NCI-H146 treated with DMSO at 0.1 percent for 48 hours (cell line): ENCODE results near the gene PRKCH.
"Not testable (repeated sequence)": the region's sequence is repeated elsewhere in the genome, so short reads cannot be mapped to it uniquely, and the experiment has no call there.

Source experiments
- DNase-seq: peaks from one replicate; lab custom pipeline; 2025; ENCODE audit not compliant: unreplicated experiment; lab: John Stamatoyannopoulos, UW

Gene PRKCH

GRCh38 chr14:61304688-61305087 lies 16.7 kb upstream of the PRKCH start:
- DNase-seq, result no peak

GRCh38 chr14:61308198-61308597 lies 13.2 kb upstream of the PRKCH start:
- no peak for DNase-seq

GRCh38 chr14:61308701-61309100 lies 12.7 kb upstream of the PRKCH start:
- DNase-seq, result not testable (repeated sequence)

- no peak for DNase-seq
Observed at GRCh38 chr14:61315313-61315712, 6.1 kb upstream of the PRKCH start.

GRCh38 chr14:61319086-61319485 lies 2.3 kb upstream of the PRKCH start:
- DNase-seq, result no peak

- DNase-seq, result no peak
Observed at GRCh38 chr14:61319706-61320105, 1.7 kb upstream of the PRKCH start.

GRCh38 chr14:61320170-61320569 lies 1.2 kb upstream of the PRKCH start:
- DNase-seq, result not testable (repeated sequence)

- peak; percentile 5 for DNase-seq
Observed at GRCh38 chr14:61320806-61321384, 484 bp upstream of the PRKCH start.

- peak; percentile 2 for DNase-seq
Observed at GRCh38 chr14:61322011-61322798, 826 bp downstream of the PRKCH start.

- no peak for DNase-seq
Observed at GRCh38 chr14:61322799-61323290, 1.5 kb downstream of the PRKCH start.

GRCh38 chr14:61323970-61324369 lies 2.6 kb downstream of the PRKCH start:
- DNase-seq, result no peak

GRCh38 chr14:61325166-61325565 lies 3.8 kb downstream of the PRKCH start:
- no peak for DNase-seq

GRCh38 chr14:61326146-61326545 lies 4.8 kb downstream of the PRKCH start:
- DNase-seq, result no peak

- DNase-seq, result no peak
Observed at GRCh38 chr14:61326847-61327246, 5.5 kb downstream of the PRKCH start.

- DNase-seq, result no peak
Observed at GRCh38 chr14:61328626-61329262, 7.4 kb downstream of the PRKCH start.

GRCh38 chr14:61329478-61330051 lies 8.2 kb downstream of the PRKCH start:
- no peak for DNase-seq

- DNase-seq, result no peak
Observed at GRCh38 chr14:61330511-61330910, 9.1 kb downstream of the PRKCH start.

- DNase-seq, result no peak
Observed at GRCh38 chr14:61331992-61332657, 10.7 kb downstream of the PRKCH start.

- no peak for DNase-seq
Observed at GRCh38 chr14:61332658-61333029, 11.3 kb downstream of the PRKCH start.

GRCh38 chr14:61333087-61333486 lies 11.7 kb downstream of the PRKCH start:
- DNase-seq, result no peak

GRCh38 chr14:61334197-61334701 lies 12.9 kb downstream of the PRKCH start:
- no peak for DNase-seq
